Measurements from ENCODE around the gene RNASE7. TPM values are rescaled to one million over a fixed set of nuclear protein-coding genes. Genes with fewer than 3 reads are reported as not detected.

Gene RNASE7
- total RNA-seq, 2 donors from 2014 or later: not detected

DNA sequence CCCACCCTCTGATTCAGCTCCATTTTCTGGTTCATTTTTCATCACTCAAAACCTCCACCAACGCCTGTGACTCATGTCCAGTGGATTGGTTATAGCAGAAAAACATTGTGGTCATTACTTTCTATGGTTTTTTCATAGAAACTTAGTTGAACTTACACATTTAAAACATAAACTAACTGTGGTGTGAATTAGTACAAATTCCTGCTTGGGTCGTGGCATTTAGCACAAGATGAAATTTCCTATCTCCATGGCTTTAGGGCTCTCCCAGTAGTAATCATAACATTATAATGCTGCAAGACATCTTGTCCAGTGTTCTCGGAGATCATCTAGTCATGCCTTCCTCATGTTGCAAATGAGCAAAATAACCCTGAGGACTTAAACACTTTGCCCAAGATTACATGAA lies 7.1 kb downstream of the RNASE7 start:
- TF ChIP-seq, protein P1, sequence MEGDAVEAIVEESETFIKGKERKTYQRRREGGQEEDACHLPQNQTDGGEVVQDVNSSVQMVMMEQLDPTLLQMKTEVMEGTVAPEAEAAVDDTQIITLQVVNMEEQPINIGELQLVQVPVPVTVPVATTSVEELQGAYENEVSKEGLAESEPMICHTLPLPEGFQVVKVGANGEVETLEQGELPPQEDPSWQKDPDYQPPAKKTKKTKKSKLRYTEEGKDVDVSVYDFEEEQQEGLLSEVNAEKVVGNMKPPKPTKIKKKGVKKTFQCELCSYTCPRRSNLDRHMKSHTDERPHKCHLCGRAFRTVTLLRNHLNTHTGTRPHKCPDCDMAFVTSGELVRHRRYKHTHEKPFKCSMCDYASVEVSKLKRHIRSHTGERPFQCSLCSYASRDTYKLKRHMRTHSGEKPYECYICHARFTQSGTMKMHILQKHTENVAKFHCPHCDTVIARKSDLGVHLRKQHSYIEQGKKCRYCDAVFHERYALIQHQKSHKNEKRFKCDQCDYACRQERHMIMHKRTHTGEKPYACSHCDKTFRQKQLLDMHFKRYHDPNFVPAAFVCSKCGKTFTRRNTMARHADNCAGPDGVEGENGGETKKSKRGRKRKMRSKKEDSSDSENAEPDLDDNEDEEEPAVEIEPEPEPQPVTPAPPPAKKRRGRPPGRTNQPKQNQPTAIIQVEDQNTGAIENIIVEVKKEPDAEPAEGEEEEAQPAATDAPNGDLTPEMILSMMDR (IDR thresholded peaks at IDR 0.05): no peak
- Histone ChIP-seq H3K4me1 (peaks cover 0 to 16% of the 10 kb centered on the region in 2 donors), H3K4me3 (no peak overlapping the region), H3K27ac (no peak overlapping the region), H3K36me3 (no peaks in the 10 kb centered on the region), H3K27me3 (no peaks in the 10 kb centered on the region), H3K9me3 (no peaks in the 10 kb centered on the region)
- DNase-seq (ENCODE audit: low spot score): no peak

DNA sequence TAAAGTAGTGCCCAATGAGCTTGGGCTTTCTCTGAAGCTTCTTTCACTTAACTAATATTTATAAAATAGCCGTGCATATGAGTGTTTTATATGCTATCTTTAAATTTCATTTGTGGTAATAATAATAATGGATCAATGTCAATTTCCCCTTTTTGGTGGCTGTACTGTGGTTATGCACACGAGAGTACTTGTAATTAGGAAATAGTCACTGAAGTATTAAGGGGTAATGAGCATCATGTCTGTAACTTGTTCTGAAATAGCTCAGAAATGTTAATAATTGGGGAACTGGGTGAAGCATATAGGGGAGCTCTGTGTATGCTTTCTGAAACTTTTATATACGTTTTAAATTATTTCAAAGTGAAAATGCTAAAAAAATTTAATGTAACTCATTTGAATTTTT lies 8.4 kb downstream of the RNASE7 start:
- H3K4me3 ChIP-seq: no peak overlapping the region
- no peaks in the 10 kb centered on the region for H3K27me3 ChIP-seq
- peaks cover 0 to 14% of the 10 kb centered on the region in 2 donors for H3K4me1 ChIP-seq
- no peak for DNase-seq (ENCODE audit: low spot score)
- no peak overlapping the region for H3K27ac ChIP-seq
- TF ChIP-seq, protein P1 (IDR thresholded peaks at IDR 0.05): no peak
- H3K36me3 ChIP-seq: no peaks in the 10 kb centered on the region
- H3K9me3 ChIP-seq: no peaks in the 10 kb centered on the region

DNA sequence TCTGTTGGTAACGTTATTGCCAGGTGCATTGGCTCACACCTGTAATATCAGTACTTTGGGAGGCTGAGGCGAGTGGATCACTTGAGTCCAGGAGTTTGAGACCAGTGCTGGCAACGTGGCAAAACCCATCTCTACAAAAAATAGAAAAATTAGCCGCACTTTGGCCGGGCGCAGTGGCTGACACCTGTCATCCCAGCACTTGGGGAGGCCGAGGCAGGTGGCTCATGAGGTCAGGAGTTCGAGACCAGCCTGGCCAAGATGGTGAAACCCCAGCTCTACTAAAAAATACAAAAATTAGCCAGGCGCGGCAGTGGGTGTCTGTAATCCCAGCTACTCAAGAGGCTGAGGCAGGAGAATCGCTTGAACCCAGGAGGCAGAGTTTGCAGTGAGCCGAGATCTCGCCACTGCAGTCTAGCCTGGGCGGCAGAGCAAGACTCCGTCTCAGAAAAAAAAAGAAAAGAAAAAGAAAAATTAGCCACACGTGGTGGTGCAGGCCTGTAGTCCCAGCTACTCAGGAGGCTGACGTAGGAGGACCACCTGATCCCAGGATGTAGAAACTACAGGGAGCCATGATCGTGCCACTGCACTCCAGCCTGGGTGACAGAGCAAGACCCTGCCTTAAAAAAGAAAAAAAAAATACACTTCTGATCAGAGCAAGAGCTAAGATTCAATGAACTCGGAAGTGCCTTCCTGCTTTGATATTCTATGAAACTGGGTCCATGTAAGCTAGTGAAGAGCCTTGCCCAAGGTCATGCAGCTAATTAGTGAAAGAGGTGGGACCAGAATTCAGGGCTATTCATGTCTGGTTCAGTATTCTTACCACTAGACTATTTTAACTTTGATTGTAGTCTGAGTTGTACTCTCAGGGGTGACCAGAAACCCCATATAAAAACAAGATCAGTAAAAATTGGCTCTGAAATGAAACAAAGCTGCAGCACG lies 11.3 kb downstream of the RNASE7 start:
- DNase-seq (ENCODE audit: low spot score): no peak
- TF ChIP-seq, protein P1 (IDR thresholded peaks at IDR 0.05): no peak
- H3K4me1 ChIP-seq: peaks cover 0 to 4% of the 10 kb centered on the region in 2 donors
- H3K27me3 ChIP-seq: no peaks in the 10 kb centered on the region
- H3K9me3 ChIP-seq: no peaks in the 10 kb centered on the region
- H3K27ac ChIP-seq: no peak overlapping the region
- H3K4me3 ChIP-seq: no peak overlapping the region
- H3K36me3 ChIP-seq: no peaks in the 10 kb centered on the region

DNA sequence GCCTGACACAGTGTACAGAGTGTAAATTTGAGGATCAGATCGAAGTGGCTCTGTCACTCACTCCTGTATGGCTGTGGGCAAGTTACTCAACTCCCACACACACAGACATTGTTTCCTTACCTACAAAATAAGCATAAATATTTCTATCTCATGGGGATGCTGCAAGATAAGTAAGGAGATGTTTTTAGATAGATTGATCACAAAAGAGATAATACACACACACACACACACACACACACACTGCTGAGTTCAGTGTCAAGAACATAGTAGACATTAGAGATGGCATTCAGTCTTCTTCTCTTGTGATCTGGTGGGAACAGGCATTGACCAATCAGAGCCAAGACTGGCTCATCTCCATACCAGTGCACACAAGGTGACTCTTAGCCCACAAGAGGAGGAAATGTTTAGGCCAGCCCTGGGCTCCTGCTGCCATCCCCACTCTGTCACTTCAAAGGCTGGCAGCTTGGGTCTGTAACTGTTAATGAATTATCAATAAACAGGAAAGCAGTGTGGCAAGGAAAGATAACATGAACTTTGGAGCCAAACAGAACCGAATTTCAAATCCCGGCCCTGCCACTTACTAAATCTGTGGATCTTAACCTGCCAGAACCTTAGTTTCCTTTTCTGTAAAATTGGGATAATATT lies 12.1 kb downstream of the RNASE7 start:
- no peak overlapping the region for H3K4me3 ChIP-seq
- H3K27ac ChIP-seq: no peak overlapping the region
- H3K27me3 ChIP-seq: no peaks in the 10 kb centered on the region
- H3K9me3 ChIP-seq: no peaks in the 10 kb centered on the region
- H3K36me3 ChIP-seq: no peaks in the 10 kb centered on the region
- TF ChIP-seq, protein P1 (IDR thresholded peaks at IDR 0.05): no peak
- no peaks in the 10 kb centered on the region for H3K4me1 ChIP-seq
- DNase-seq (ENCODE audit: low spot score): no peak

DNA sequence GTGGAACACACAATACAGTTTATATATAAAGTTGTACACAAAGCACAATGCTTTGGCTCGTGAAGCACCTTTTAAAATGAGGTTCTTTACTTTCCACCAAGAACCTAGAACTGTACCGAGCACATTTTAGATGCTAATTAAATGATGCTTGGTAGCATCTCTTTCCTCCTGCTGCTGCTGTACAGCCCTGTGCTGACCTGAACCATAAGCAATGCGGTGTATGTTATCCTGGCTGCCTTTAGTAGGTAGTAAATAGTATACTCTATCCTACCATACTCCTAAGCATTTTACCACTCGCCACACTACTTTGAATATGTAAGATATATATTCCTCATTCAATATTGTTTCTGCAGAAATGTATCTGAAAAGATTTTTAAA lies 12.6 kb downstream of the RNASE7 start:
- TF ChIP-seq, protein P1 (IDR thresholded peaks at IDR 0.05): no peak
- no peak overlapping the region for H3K4me3 ChIP-seq
- H3K36me3 ChIP-seq: no peaks in the 10 kb centered on the region
- H3K4me1 ChIP-seq: no peaks in the 10 kb centered on the region
- H3K9me3 ChIP-seq: no peaks in the 10 kb centered on the region
- H3K27me3 ChIP-seq: no peaks in the 10 kb centered on the region
- no peak for DNase-seq (ENCODE audit: low spot score)
- H3K27ac ChIP-seq: no peak overlapping the region

Measured in right atrium auricular region (tissue), 2 donors.